Esophagus mucosa (tissue), 1 donor: ENCODE measurements around the gene BACE1. TPM values are rescaled to one million over a fixed set of nuclear protein-coding genes. Genes with fewer than 3 reads are reported as not detected.
"Not testable (repeated sequence)": the region's sequence is repeated elsewhere in the genome, so short reads cannot be mapped to it uniquely, and the experiment has no call there.

Source experiments
- ATAC-seq: fragments of 200-7000 bp; cut with Tn5 transposase; one replicate; pipeline ENCODE4 v1.9.1; 2020
- total RNA-seq: library from RNA; stranded (reverse); gene quantifications from one replicate; pipeline ENCODE4 v1.2.4, GENCODE V29; 2023
- donor health status: DM: yes; HTN: yes; CAD: no.

The BACE1 gene
- total RNA-seq, 1 donor from 2014 or later: 17.5 TPM

GRCh38 chr11:117272175-117272574 is 43.9 kb downstream of the BACE1 start:
- ATAC-seq: not testable (repeated sequence)

- ATAC-seq: no peak
Measured at GRCh38 chr11:117271208-117271607, 44.8 kb downstream of the BACE1 start.

- ATAC-seq: no peak
Measured at GRCh38 chr11:117269856-117270255, 46.2 kb downstream of the BACE1 start.

GRCh38 chr11:117265745-117266144 is 50.3 kb downstream of the BACE1 start:
- ATAC-seq: no peak

- not testable (repeated sequence) for ATAC-seq
Measured at GRCh38 chr11:117264624-117265323, 51.3 kb downstream of the BACE1 start.

- ATAC-seq: no peak
Measured at GRCh38 chr11:117259417-117259816, 56.6 kb downstream of the BACE1 start.

- no peak for ATAC-seq
Measured at GRCh38 chr11:117258576-117258975, 57.5 kb downstream of the BACE1 start.

- ATAC-seq: peak; percentile 84
Measured at GRCh38 chr11:117256573-117256972, 59.5 kb downstream of the BACE1 start.

- ATAC-seq: peak; percentile 95
Measured at GRCh38 chr11:117255966-117256365, 60.1 kb downstream of the BACE1 start.

- ATAC-seq: no peak
Measured at GRCh38 chr11:117251506-117251905, 64.5 kb downstream of the BACE1 start.

GRCh38 chr11:117249571-117249970 is 66.5 kb downstream of the BACE1 start:
- ATAC-seq: no peak

GRCh38 chr11:117248341-117248740 is 67.7 kb downstream of the BACE1 start:
- ATAC-seq: no peak

GRCh38 chr11:117239295-117239694 is 76.8 kb downstream of the BACE1 start:
- ATAC-seq: peak; percentile 90

GRCh38 chr11:117238221-117238620 is 77.8 kb downstream of the BACE1 start:
- no peak for ATAC-seq

Other genes with a start within 250 kb of the BACE1 start
- gene SIK3, start 217.8 kb downstream of the BACE1 start, total RNA-seq: 25.2 TPM
- gene PAFAH1B2, start 172.0 kb downstream of the BACE1 start, total RNA-seq: 50.9 TPM
- 9.8 TPM for gene SIDT2, start 137.5 kb downstream of the BACE1 start, total RNA-seq
- 55.9 TPM for gene TAGLN, start 116.9 kb downstream of the BACE1 start, total RNA-seq
- 44.4 TPM for gene PCSK7, start 84.2 kb downstream of the BACE1 start, total RNA-seq
- 13.7 TPM for gene RNF214, start 83.6 kb downstream of the BACE1 start, total RNA-seq
- gene BACE1-AS, start 24.9 kb downstream of the BACE1 start, total RNA-seq: 3.1 TPM
- 16.7 TPM for gene CEP164, start 11.6 kb upstream of the BACE1 start, total RNA-seq